ENCODE measurements around the gene AKR1D1.
"Not testable (repeated sequence)": the region's sequence is repeated elsewhere in the genome, so short reads cannot be mapped to it uniquely, and the experiment has no call there.

AKR1D1 gene

DNA sequence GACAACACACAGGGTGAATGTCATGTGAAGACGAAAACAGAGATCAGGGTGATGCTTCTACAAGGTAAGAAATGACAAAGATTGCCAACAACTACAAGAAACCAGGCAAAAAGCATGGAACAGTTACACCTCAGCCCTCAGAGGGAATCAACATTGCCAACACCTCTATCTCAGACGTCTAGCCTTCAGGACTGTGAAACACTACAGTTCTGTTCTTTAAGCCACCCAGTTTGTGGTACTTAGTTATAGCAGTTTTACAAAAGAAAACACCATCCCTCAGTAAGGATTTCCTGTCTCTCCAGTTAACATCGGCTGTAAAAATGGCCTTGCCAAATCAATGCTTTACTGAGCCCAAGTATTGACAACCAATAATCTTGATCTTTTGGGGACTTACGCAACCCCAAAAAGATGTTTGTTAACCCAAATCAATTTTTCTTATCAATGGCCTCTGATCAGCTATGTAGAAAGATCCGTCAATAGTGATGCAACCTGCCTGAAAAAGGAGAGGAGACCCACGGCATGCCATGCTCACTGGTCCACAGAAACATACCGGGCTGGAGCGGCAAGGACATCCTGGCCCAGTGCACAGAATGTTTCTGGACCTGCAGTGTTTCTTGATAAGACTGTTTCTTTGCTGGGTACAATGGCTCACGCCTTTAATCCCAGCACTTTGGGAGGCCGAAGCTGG is 44.0 kb downstream of the AKR1D1 start:
- DNase-seq (ENCODE audit: low spot score) (no peak), FAIRE-seq (no peak)

DNA sequence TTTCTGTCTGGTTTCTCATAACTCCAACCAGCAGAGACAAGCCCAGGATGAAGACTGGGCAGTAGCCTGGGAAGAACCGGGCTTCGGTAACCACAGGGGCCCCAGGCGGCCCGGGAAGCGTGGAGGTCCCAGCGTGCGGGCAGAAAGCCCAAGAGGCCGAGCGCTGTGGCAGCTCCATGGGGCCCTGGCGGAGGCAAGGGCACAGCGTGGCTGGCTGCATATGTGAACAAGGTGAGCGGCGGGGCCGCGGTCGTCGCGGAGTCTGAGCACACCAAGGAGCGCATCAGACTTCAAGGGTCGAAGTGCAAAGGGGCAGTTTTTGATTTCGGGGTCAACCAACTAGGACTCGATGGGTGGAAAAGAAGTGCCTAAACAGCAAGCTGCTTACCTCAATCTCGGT is 45.9 kb downstream of the AKR1D1 start:
- FAIRE-seq (no peak), DNase-seq (ENCODE audit: low spot score) (no peak)

DNA sequence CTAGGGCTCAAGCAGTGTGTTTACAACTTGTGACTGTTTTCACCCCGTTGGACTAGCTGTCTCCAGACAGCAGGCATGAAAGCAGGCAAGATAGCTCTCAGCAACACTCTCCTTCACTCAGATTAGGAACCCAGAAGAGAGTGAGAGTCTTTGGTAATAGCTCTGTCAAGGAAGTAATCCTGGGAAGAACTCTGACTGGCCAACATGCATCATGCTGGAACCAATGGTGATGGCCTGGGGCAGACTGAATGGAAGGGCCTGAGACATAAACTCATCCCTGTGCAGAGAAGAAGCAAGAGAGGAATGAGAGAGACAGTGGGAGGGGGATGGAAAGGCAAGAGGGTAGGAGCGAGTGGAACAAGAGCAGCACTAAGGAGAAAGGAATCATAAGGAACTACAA is 48.9 kb downstream of the AKR1D1 start:
- FAIRE-seq (no peak), DNase-seq (ENCODE audit: low spot score) (peak; percentile 89)

DNA sequence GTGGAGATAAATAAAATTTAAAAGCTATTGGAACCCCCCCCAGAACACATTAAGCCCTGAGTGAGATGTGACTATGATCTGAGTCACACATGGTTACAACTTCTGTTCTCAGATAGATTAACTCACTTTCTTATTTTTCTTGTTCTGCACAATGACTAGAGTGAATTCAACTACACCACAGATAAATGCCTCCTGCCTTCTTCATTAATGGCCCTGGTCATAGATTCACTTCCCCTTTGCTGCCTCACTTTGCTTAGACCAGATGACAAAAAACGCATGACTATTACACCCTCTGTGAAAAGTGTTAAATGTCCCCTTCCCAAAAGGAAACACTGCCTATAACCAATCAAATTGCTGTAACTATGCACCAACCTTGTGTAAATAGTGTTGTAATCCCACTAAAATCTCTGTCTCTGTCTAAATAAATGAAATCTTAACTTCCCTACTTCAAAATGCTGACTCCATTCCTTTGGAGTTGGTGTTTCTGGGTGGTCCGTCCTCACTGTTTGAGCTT is 49.4 kb downstream of the AKR1D1 start:
- FAIRE-seq, result peak; percentile 98
- DNase-seq (ENCODE audit: low spot score), result peak; percentile 98

DNA sequence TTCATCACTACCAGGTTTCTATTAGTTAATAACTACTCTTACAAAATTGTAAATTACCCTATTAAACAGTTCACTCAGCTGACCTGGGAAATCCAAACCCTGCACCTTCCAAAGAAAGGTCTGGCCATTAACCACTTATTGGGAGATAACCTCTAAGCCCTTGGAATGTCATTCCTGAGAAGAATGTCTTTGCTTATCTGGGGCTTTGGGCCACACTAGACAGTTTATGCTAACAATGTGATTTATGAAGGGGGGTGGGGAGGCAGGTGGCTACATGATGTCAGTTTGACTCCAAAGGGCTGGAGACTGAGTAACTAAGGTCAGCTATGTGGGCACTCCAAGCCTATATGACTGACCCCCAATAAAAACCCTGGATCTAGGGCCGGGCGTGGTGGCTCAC is 50.7 kb downstream of the AKR1D1 start:
- DNase-seq (ENCODE audit: low spot score), result peak; percentile 84
- FAIRE-seq, result peak; percentile 85

DNA sequence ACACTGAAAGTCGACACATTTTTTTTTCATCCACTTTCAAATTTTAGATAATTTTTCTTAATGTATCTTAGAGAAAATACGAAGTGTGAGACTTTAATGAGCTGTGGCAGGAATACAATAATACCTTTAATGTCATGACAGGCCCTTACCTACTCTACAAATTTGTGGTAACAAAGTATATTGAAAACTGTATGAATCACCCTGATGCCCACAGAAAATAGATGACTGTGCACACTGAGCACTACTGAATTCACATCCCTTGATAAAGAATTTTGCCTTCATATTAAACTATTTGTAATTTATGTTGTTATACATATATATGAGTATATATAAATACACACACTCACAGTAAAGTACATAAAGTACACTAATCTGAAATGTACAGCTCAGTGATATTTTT is 51.7 kb downstream of the AKR1D1 start:
- DNase-seq (ENCODE audit: low spot score), result peak; percentile 55
- peak; percentile 90 for FAIRE-seq

DNA sequence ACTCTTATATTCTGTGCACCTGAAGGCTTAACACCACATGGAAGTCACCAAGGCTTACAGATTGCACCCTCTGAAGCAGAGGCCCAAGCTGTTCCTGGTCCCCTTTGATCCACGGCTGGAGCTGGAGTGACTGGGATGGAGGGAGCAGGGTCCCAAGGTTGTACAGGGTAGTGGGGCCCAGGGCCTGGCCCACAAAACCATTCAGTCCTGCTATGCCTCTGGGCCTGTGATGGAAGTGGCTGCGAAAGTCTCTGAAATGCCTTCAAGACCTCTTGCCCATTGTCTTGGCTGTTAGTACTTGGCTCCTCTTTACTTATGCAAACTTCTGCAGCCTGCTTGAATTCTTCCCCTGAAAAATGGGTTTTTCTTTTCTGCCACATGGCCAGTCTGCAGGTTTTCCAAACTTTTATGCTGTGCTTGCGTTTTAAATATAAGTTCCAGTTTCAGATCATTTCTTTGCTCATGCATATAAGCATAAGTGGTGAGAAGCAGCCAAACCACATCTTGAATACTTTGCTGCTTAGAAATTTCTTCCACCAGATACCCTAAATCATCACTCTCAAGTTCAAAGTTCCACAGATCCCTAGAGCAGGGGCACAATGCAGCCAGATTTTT is 53.4 kb downstream of the AKR1D1 start:
- no peak for DNase-seq (ENCODE audit: low spot score)
- no peak for FAIRE-seq

DNA sequence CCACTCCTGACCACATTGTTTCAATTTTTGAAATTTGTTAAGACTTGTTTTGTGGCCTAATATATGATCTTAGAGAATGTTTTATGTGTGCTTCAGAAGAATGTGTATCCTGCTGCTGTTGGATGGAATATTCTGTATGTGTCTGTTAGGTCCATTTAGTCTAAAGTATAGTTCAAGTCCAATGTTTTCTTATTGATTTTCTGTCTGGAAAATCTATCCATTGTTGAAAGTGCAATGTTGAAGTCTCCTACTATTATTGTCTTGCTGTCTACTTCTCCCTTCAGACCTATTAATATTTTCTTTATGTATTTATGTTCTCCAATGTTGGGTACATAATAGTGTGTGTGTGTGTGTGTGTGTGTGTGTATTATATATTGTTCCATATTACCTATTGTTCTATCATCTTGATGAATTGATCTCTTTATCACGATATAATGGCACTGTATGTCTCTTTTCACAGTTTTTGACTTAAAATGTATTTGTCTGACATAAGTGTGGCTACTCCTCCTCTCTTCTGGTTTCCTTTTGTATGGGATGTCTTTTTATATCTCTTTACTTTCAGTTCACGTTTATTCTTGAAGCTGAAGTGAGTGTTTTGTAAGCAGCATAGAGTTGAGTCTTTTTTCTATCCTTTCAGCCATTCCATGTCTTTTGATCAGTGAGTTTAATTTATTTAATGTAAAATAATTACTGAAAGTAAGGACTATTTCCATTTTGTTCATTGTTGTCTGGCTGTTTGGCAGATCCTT is 61.3 kb downstream of the AKR1D1 start:
- FAIRE-seq (no peak), DNase-seq (ENCODE audit: low spot score) (no peak)

DNA sequence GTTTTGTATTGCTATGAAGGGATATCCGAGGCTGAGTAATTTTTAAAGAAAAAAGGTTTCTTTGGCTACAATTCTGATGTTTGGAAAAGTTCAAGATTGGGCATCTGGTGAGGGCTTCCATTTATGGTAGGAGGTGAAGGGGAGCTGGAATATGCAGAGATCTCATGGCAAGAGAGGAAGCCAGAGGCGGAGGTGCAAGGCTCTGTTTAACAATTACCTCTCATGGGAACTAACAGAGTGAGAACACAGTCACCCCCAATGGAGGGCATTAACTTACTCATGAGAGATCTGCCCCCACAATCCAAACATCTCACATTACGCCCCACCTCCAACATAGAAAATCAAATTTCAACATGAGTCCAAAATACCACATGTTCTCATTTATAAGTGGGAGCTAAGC is 62.0 kb downstream of the AKR1D1 start:
- DNase-seq (ENCODE audit: low spot score), result no peak

DNA sequence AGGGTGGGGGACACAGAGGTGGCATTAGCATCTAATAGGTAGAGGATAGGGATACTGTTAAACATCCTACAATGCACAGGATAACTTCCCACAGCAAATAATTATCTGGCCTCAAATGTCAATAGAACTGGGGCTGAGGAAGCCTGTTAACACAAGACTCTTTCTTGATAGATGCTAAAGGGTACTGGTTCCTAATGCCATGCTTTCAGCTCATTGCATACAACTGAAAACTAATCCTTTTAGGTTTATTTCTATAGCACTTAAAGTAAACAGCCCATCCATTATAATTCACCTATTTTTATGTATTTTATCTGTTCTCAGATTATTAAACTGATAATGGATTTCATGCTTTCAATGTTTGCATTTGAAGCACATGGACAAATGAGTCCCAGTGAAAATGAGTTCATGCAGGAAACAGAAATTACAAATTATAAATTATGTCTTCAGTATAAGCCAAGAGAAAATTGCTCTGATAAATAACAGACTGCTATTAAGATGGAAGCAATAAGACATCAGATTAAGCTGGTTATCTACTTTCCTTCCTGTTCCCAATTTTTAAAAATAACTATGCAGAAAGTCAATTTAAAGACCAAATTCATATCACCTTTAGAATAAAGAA is 66.4 kb downstream of the AKR1D1 start:
- DNase-seq (ENCODE audit: low spot score) (no peak), FAIRE-seq (no peak)

More for the DNA sequence above, 62.0 kb downstream of the AKR1D1 start:
- FAIRE-seq, result no peak

DNA sequence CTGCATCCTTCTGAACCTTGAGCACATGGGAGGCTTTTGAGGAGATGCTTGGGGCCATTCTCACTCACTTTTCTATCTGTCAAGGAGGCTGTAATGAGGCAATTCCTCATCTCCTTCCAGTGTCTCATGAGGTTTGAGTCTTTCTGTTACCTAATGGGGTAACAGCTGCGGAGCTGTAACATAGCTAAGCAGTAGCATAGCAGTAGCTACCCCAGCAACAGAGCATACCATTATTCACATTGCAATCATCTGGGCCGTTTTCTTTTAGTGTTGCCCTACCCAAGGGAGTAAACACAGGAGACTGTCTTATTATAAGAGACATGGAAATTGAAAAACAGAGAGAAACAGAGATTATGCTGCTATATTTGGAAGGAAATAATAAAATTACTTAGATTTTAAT is 68.7 kb downstream of the AKR1D1 start:
- FAIRE-seq, result no peak
- no peak for DNase-seq (ENCODE audit: low spot score)

DNA sequence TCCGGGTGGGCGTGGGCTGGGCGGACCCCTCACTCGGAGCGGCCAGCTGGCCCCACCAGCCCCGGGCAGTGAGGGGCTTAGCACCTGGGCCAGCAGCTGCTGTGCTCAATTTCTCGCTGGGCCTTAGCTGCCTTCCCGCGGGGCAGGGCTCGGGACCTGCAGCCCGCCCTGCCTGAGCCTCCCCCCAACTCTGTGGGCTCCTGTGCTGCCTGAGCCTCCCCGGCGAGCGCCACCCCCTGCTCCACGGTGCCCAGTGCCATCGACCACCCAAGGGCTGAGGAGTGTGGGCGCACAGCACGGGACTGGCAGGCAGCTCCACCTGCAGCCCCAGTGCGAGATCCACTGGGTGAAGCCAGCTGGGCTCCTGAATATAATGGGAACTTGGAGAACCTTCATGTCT is 70.0 kb downstream of the AKR1D1 start:
- DNase-seq (ENCODE audit: low spot score); FAIRE-seq: not testable (repeated sequence)

DNA sequence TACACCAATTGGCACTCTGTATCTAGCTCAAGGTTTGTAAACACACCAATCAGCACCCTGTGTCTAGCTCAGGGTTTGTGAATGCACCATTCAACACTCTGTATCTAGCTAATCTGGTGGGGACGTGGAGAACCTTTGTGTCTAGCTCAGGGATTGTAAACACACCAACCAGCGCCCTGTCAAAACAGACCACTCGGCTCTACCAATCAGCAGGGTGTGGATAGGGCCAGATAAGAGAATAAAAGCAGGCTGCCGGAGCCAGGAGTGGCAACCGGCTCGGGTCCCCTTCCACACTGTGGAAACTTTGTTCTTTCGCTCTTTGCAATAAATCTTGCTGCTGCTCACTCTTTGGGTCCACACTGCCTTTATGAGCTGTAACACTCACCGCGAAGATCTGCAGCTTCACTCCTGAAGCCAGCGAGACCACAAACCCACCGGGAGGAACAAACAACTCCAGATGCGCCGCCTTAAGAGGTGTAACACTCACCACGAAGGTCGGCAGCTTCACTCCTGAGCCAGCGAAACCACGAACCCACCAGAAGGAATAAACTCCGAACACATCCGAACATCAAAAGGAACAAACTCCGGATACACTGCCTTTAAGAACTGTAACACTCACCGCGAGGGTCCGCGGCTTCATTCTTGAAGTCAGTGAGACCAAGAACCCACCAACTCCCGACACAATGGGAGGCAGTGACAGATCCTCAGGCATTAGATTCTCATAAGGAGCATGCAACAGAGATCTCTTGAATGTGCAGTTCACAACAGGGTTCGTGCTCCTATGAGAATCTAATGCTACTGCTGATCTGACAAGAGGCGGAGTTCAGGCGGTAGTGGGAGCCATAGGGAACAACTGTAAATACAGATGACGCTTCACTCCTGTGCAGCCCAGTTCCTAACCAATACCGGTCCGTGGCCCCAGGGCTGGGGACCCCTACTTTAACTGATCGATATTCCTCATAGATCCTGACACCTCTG is 70.8 kb downstream of the AKR1D1 start:
- DNase-seq (ENCODE audit: low spot score); FAIRE-seq: not testable (repeated sequence)

DNA sequence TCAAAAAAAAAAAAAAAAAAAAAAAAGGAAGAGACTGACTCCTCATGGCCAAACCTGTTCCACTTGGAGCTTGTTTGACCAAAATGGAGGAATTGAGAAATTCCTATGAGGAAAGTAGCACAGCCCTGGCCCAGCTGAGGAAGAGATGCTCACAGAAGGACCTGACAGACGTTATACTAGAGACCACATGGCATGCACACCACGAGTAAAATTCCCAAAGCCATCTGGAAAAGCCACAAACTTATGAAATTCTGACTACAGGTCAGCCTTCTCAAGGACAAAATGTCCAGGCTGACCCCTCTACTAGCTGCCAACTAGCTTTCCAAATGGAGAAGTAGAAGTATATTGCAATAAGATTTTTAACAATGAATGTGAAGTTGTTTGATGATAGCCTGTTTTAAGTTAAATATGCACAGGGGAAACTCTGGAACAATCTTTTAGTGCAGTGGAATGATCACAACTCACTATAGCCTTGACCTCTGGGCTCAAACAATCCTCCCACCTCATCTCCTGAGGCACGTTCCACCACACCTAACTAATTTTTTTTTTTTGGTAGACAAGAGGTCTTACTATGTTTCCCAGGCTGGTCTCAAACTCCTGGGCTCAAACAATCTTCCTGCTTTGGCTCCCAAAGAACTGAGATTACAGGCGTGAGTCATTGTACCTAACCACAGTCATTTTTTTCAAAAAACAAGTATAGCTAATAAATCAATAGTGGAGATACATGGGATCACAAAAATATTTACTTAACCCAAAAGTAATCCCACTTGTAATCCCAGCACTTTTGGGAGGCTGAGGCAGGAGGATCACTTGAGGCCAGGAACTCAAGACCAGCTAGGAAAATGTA is 75.7 kb downstream of the AKR1D1 start:
- no peak for DNase-seq (ENCODE audit: low spot score)
- FAIRE-seq, result no peak

DNA sequence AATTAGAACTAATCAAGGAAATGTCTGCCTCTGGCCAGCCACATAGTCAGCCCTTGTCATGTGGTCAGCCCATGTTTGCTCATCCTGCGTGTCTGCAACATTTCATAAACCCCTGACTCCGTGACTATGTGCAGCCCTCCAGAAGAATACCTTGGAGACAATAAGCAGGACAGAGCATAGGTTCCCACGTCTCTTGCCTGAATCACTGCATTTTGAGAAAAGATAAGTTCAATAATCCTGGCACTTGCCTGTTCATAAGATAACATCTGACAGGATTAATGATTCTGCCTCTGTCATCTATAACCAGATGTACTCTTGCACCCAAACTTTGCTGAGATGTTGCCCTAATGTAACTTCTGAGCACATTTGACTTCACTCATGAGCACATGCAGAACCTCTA is 78.4 kb downstream of the AKR1D1 start:
- DNase-seq (ENCODE audit: low spot score), result no peak
- no peak for FAIRE-seq

DNA sequence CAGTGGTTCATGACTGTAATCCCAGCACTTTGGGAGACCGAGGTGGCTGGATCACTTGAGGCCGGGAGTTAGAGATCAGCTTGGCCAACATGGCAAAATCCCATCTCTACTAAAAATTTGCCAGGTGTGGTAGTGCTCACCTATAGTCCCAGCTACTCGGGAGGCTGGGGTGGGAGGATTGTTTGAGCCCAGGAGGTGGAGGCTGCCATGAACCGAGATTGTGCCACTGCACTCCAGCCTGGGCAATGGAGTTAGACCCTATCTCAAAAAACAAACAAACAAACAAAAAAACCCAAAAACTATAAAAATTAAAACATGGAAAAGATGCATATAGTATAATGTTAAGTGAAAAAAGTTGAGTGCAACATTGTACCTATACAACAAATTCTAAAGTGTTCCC is 81.4 kb downstream of the AKR1D1 start:
- FAIRE-seq (no peak), DNase-seq (ENCODE audit: low spot score) (no peak)

DNA sequence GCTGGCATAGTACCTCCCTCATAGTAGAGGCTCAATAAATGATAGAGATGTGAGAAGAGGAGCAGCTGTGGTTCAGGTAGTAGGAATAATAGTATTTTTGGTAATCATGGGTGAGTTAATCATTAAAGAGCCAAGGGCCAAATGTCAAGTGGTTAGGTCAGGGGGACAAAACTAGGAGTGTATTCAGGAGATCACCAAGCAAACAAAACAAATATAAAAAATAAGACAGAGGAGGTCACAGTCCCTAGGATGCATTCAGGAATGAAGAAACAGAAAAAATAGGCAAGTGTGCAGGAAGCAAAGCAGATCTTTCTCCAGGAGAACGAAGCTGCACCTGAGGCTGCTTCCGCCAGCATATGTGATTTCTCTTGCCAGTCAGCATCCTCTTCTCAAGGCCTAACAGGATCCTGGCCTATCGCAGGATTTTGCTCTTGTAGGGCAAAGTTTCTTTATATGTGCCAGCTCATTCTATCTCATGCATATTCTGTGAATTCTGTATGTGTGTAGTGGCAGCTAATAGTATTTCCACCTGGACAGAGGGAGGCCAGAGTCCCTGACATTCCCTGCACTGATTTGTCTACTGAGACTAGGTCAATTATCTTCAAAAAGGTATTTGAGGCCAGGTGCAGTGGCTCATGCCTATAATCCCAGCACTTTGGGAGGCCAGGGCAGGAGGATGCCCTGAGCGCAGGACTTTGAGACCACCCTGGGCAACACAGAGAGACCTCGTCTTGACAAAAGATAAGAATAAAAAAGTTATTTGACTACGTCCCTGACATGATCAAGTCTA is 82.7 kb downstream of the AKR1D1 start:
- FAIRE-seq (no peak), DNase-seq (ENCODE audit: low spot score) (no peak)

DNA sequence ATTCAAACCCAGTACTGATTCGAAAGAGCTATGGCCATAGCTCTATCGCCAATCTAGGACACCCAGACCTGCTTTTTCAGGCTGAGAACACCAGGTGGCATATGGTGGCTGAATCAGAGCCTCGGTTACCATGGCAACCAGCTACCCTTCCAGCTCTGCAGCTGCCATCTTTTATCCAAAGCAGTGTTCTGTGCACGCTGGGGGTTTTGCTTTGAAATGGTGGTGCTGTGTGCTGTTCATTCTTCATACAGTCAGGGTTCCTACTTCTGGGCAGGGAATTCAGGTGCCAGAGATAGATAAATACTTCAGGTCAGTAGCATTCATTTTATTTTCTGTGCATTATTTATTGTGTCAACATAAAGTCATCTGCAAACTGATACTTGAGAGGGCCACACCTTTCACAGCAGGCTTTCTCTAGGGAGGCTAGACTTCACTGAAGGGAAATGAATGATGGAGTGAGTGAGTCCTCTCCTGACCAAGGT is 85.4 kb downstream of the AKR1D1 start:
- FAIRE-seq (peak; percentile 84), DNase-seq (ENCODE audit: low spot score) (peak; percentile 88)

DNA sequence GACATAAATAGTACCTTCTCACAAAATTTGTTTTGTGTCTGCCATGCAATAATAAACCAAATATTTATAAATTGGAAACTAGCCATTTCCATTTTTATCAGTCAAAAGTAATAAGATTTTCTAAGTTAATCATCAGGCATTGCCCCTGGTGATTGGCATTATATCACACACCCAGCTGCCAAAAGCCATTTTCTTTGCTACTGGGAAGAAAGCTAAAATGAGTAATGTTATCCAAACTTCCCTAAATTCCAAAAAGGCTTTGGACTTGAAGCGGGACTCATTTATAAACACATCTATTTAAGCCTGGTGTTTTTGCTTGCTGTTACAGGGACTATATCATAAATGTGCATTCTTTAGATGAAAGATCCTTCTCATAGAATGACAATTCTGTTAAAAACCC is 86.0 kb downstream of the AKR1D1 start:
- DNase-seq (ENCODE audit: low spot score) (no peak), FAIRE-seq (no peak)
